HEK293 (cell line): Measurements from ENCODE around the gene MED25.

ENCODE experiments used
- BCL6B ChIP-seq: fragments of 450-650 bp; formaldehyde crosslinking; IDR thresholded peaks from 2 replicates; pipeline ENCODE4 v1.5.1; 2017; ENCODE audit warnings: missing biosample characterization, missing genetic modification characterization
- HOXA7 ChIP-seq: sonication (generic); formaldehyde crosslinking; IDR thresholded peaks from 2 replicates; pipeline ENCODE4 v1.8.1; 2022; ENCODE audit warnings: missing genetic modification reagents, borderline replicate concordance
- INSM2 ChIP-seq: fragments of 450-650 bp; formaldehyde crosslinking; IDR thresholded peaks from 2 replicates; pipeline ENCODE4 v1.5.1; 2016; ENCODE audit warnings: missing biosample characterization, missing genetic modification characterization
- OSR2 ChIP-seq: fragments of 450-650 bp; formaldehyde crosslinking; IDR thresholded peaks from 2 replicates; pipeline ENCODE4 v1.5.1; 2016; ENCODE audit warnings: missing biosample characterization, missing genetic modification characterization
- PRDM10 ChIP-seq: fragments of 450-650 bp; formaldehyde crosslinking; IDR thresholded peaks from 2 replicates; pipeline ENCODE4 v1.5.1; 2016; ENCODE audit warnings: missing biosample characterization, missing genetic modification characterization
- SCRT2 ChIP-seq: fragments of 450-650 bp; formaldehyde crosslinking; IDR thresholded peaks from 2 replicates; pipeline ENCODE4 v1.5.1; 2016; ENCODE audit warnings: missing biosample characterization, missing genetic modification characterization
- TRIM28 ChIP-seq: IDR thresholded peaks from 2 replicates; pipeline ENCODE4 v1.6.1; 2011; ENCODE audit warnings: low read length, control low read depth, borderline replicate concordance
- ZBTB10 ChIP-seq: fragments of 450-650 bp; formaldehyde crosslinking; IDR thresholded peaks from 2 replicates; pipeline ENCODE4 v1.5.1; 2016; ENCODE audit warnings: missing biosample characterization, missing genetic modification characterization
- ZBTB26 ChIP-seq: fragments of 450-650 bp; formaldehyde crosslinking; optimal IDR thresholded peaks from 2 replicates; pipeline ENCODE3; 2016; ENCODE audit warnings: missing biosample characterization, mild to moderate bottlenecking, missing genetic modification characterization
- ZNF132 ChIP-seq: fragments of 450-650 bp; formaldehyde crosslinking; IDR thresholded peaks from 2 replicates; pipeline ENCODE4 v1.5.1; 2017; ENCODE audit warnings: missing biosample characterization, missing genetic modification characterization, borderline replicate concordance
- ZNF140 ChIP-seq: fragments of 450-650 bp; formaldehyde crosslinking; IDR thresholded peaks from 2 replicates; pipeline ENCODE4 v1.5.1; 2016; ENCODE audit warnings: missing biosample characterization, missing genetic modification characterization
- ZNF169 ChIP-seq: fragments of 450-650 bp; formaldehyde crosslinking; IDR thresholded peaks from 2 replicates; pipeline ENCODE4 v1.5.1; 2016; ENCODE audit warnings: missing biosample characterization, missing genetic modification characterization
- ZNF223 ChIP-seq: fragments of 450-650 bp; formaldehyde crosslinking; IDR thresholded peaks from 2 replicates; pipeline ENCODE4 v1.5.1; 2016; ENCODE audit warnings: missing biosample characterization, missing genetic modification characterization
- ZNF266 ChIP-seq: fragments of 450-650 bp; formaldehyde crosslinking; IDR thresholded peaks from 2 replicates; pipeline ENCODE4 v1.5.1; 2016; ENCODE audit warnings: missing biosample characterization, missing genetic modification characterization, low read depth
- ZNF311 ChIP-seq: fragments of 450-650 bp; formaldehyde crosslinking; IDR thresholded peaks from 2 replicates; pipeline ENCODE4 v1.5.1; 2017; ENCODE audit warnings: missing biosample characterization, missing genetic modification characterization, borderline replicate concordance
- ZNF341 ChIP-seq: fragments of 450-650 bp; formaldehyde crosslinking; IDR thresholded peaks from 2 replicates; pipeline ENCODE4; 2016; ENCODE audit warnings: low read depth, missing biosample characterization, missing genetic modification characterization
- ZNF416 ChIP-seq: fragments of 450-650 bp; formaldehyde crosslinking; IDR thresholded peaks from 2 replicates; pipeline ENCODE4 v1.5.1; 2016; ENCODE audit warnings: missing biosample characterization, missing genetic modification characterization
- ZNF548 ChIP-seq: fragments of 450-650 bp; formaldehyde crosslinking; IDR thresholded peaks from 2 replicates; pipeline ENCODE4 v1.5.1; 2016; ENCODE audit warnings: missing biosample characterization, missing genetic modification characterization
- ZNF654 ChIP-seq: fragments of 450-650 bp; formaldehyde crosslinking; IDR thresholded peaks from 2 replicates; pipeline ENCODE4 v1.5.1; 2016; ENCODE audit warnings: low read depth, missing biosample characterization, missing genetic modification characterization
- ZNF670 ChIP-seq: fragments of 450-650 bp; formaldehyde crosslinking; IDR thresholded peaks from 2 replicates; pipeline ENCODE4 v1.5.1; 2016; ENCODE audit warnings: missing biosample characterization, missing genetic modification characterization, low read depth
- ZNF768 ChIP-seq: fragments of 450-650 bp; formaldehyde crosslinking; IDR thresholded peaks from 2 replicates; pipeline ENCODE4 v1.5.1; 2018; ENCODE audit warnings: missing biosample characterization, mild to moderate bottlenecking, missing genetic modification characterization
- ZNF785 ChIP-seq: fragments of 450-650 bp; formaldehyde crosslinking; IDR thresholded peaks from 2 replicates; pipeline ENCODE4 v1.5.1; 2016; ENCODE audit warnings: missing biosample characterization, missing genetic modification characterization
- ZSCAN16 ChIP-seq: fragments of 450-650 bp; formaldehyde crosslinking; IDR thresholded peaks from 2 replicates; pipeline ENCODE4 v1.5.1; 2016; ENCODE audit warnings: missing biosample characterization, missing genetic modification characterization
- ZSCAN18 ChIP-seq: fragments of 450-650 bp; formaldehyde crosslinking; IDR thresholded peaks from 2 replicates; pipeline ENCODE4 v1.5.1; 2016; ENCODE audit warnings: missing biosample characterization, missing genetic modification characterization

Gene MED25

GRCh38 chr19:49877879-49878743 lies 60.0 kb downstream of the MED25 start (continued):
- TF ChIP-seq ZNF670 (tag by site-specific recombination) (no peak), ZNF654 (tag by site-specific recombination) (no peak), ZSCAN18 (tag by site-specific recombination) (no peak), BCL6B (no peak), OSR2 (tag by site-specific recombination) (no peak), ZSCAN16 (tag by site-specific recombination) (no peak), HOXA7 (CRISPR knock-in tag) (no peak), ZNF132 (tag by site-specific recombination) (no peak), ZNF140 (no peak), ZNF169 (tag by site-specific recombination) (no peak), ZNF785 (no peak), ZNF768 (tag by site-specific recombination) (no peak; the same call in 1 of the 2 replicates), ZNF223 (tag by site-specific recombination) (no peak), INSM2 (tag by site-specific recombination) (no peak), ZBTB26 (tag by site-specific recombination) (peak; percentile 5), ZNF416 (tag by site-specific recombination) (no peak), ZNF341 (tag by site-specific recombination) (0 out of 2 replicates have a peak, but pooled peaks have one; percentile 18), ZNF548 (no peak), ZNF311 (no peak), ZNF266 (tag by site-specific recombination) (no peak), SCRT2 (tag by site-specific recombination) (no peak), ZBTB10 (tag by site-specific recombination) (peak; percentile 28; the same call in 1 of the 2 replicates), TRIM28 (no peak), PRDM10 (tag by site-specific recombination) (no peak; the same call in 1 of the 2 replicates)
